Cardiac muscle cell (in vitro differentiated cells and primary cell): Measurements from ENCODE around the gene AIG1. TPM values are rescaled to one million over a fixed set of nuclear protein-coding genes. Genes with fewer than 3 reads are reported as not detected.

Experiments
- DNase-seq, 2 donors: peaks; one replicate each; pipeline versions ENCODE4 v3.0.0 to v3.0.0-alpha.2; 2010 to 2017; ENCODE audit warnings: low read depth in 1 of 2, low spot score in 1 of 2
- H3K27ac ChIP-seq: fragments of 200-600 bp; sonication (generic); 2 replicates; pipeline ENCODE4 v1.5.1; 2016
- H3K27me3 ChIP-seq: fragments of 200-600 bp; sonication (generic); 2 replicates; pipeline ENCODE4 v1.6.0; 2016; ENCODE audit warnings: control low read depth
- H3K36me3 ChIP-seq: fragments of 200-600 bp; sonication (generic); 2 replicates; pipeline ENCODE4 v1.5.1; 2016; ENCODE audit warnings: control low read depth
- H3K4me1 ChIP-seq: fragments of 200-600 bp; sonication (generic); 2 replicates; pipeline ENCODE4 v1.8.1; 2017; ENCODE audit warnings: low read depth, mild to moderate bottlenecking, mixed run types
- H3K4me3 ChIP-seq: fragments of 200-600 bp; sonication (generic); 2 replicates; pipeline ENCODE4 v1.5.1; 2016; ENCODE audit warnings: mild to moderate bottlenecking
- H3K9me3 ChIP-seq: fragments of 200-600 bp; sonication (generic); 2 replicates; pipeline ENCODE4 v1.5.1; 2017; ENCODE audit warnings: low read depth, mild to moderate bottlenecking, control low read depth
- polyA plus RNA-seq: library from polyadenylated mRNA; unstranded; fragments of >200 nt; fragmentation: Nextera tagmentation; extraction: Ambion mirVana; gene quantifications from 2 replicates; pipeline ENCODE4 v1.2.1, GENCODE V29; 2016
- total RNA-seq: library from RNA; depleted of rRNA; stranded (reverse); fragments of >200 nt; gene quantifications from 2 replicates; pipeline ENCODE4 v1.2.3, GENCODE V29; 2016
- TF ChIP-seq, protein P1 (sequence below): IDR thresholded peaks from 2 replicates; pipeline ENCODE4 v1.5.1; 2012; ENCODE audit warnings: low read depth, mild to moderate bottlenecking, low read length

Gene AIG1
- total and polyA plus RNA-seq, 2 experiments from 2014 or later: 35.9 to 55.4 TPM

DNA sequence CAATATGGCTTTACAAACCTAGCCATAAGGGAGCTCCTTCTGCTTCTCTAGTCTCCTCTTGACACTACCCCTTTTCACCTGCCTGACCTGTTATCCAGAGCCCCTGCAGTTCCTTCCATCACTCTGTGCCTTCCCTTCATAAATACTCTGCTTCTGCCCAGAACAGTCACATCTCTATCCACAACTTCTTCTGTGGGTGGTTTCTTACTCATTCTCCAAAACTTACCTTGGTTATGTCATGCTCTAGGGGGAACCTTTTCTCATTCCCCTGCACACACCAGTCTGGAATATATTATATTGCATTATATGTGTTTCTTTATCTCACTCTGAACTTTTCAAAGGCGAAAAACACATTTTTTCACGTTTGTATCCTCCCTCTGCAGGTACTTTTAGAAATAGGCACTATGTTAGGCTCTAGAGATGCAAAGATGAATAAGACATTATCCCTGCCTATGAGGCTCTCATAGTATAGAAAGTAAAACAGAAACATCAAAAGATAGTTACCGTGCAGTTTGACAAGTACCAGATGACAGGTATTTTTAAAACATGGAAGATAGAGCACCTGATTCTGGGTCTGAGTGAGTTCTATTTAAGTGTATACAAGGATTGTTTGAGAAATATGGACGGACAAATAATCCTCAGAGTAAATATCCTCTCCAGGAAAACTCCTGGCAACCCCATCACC is 51.5 kb downstream of the AIG1 start:
- DNase-seq: no peak
- no peaks in the 10 kb centered on the region for H3K9me3 ChIP-seq
- TF ChIP-seq, protein P1, sequence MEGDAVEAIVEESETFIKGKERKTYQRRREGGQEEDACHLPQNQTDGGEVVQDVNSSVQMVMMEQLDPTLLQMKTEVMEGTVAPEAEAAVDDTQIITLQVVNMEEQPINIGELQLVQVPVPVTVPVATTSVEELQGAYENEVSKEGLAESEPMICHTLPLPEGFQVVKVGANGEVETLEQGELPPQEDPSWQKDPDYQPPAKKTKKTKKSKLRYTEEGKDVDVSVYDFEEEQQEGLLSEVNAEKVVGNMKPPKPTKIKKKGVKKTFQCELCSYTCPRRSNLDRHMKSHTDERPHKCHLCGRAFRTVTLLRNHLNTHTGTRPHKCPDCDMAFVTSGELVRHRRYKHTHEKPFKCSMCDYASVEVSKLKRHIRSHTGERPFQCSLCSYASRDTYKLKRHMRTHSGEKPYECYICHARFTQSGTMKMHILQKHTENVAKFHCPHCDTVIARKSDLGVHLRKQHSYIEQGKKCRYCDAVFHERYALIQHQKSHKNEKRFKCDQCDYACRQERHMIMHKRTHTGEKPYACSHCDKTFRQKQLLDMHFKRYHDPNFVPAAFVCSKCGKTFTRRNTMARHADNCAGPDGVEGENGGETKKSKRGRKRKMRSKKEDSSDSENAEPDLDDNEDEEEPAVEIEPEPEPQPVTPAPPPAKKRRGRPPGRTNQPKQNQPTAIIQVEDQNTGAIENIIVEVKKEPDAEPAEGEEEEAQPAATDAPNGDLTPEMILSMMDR: no peak
- no peaks in the 10 kb centered on the region for H3K36me3 ChIP-seq
- H3K4me3 ChIP-seq: no peak overlapping the region
- no peaks in the 10 kb centered on the region for H3K27me3 ChIP-seq
- no peak overlapping the region for H3K27ac ChIP-seq
- no peaks in the 10 kb centered on the region for H3K4me1 ChIP-seq

DNA sequence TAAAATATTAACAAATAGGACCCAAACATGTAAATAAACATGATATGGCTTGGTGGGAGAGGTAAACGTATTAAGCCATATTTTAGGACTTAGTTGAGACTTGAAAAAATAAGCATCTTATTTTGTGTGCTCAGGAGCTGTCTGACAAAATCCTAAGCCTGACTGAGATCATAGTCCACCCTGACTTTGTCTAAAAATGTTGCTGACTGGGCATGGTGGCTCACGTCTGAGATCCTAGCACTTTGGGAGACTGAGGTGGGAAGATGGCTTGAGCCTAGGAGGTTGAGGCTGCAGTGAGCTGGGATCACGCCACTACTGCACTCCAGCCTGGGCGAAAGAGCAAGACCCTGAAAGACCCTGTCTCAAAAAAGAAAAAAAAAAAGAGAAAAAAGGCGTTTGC is 52.1 kb downstream of the AIG1 start:
- H3K36me3 ChIP-seq: no peaks in the 10 kb centered on the region
- DNase-seq: no peak

DNA sequence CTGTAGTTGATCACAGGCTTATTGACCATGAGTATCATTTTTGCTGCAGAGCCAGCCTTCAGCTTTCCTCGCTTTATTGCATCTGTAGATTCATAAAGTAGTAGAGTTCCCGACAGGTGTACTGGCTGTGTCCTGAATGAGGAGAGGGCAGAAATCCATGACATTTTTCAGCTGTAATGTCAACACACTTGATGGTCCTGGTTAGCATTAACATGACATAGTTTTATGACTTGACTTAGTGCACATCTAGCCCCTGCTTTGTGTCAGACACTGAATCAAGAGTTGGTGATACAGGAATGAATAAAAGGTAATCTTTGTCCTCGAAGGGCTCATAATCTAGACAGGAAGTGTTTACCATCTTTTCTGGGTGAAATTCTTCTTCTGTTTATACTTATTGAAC is 55.0 kb downstream of the AIG1 start:
- Histone ChIP-seq H3K9me3 (no peaks in the 10 kb centered on the region), H3K27ac (no peak overlapping the region), H3K4me3 (no peak overlapping the region), H3K4me1 (no peaks in the 10 kb centered on the region), H3K36me3 (no peaks in the 10 kb centered on the region), H3K27me3 (no peaks in the 10 kb centered on the region)
- no peak for DNase-seq
- TF ChIP-seq, protein P1: no peak

More for the DNA sequence above, 52.1 kb downstream of the AIG1 start:
- Histone ChIP-seq H3K27ac (no peak overlapping the region), H3K27me3 (no peaks in the 10 kb centered on the region), H3K4me1 (no peaks in the 10 kb centered on the region), H3K4me3 (no peak overlapping the region), H3K9me3 (no peaks in the 10 kb centered on the region)
- TF ChIP-seq, protein P1: no peak

DNA sequence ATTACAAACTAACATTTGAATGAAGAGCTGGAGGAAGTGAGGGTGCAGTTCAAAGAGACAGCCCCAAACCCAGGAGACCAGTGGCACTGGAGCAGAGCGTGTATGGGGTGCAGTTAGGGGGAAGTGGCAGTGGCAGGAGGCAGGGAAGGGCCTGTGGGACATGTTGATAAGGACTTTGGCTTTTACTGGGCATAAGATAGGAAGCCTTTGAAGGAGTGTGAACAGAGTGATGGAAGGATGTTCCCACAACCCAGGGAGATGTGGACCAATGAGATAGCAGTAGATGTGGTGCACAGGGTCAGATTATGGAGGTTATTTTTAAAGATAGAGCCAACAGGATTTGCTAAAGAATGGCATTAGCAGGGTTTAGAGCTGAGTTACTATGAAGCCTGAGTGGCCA is 56.4 kb downstream of the AIG1 start:
- no peaks in the 10 kb centered on the region for H3K9me3 ChIP-seq
- no peaks in the 10 kb centered on the region for H3K4me1 ChIP-seq
- H3K27ac ChIP-seq: no peak overlapping the region
- TF ChIP-seq, protein P1: no peak
- no peaks in the 10 kb centered on the region for H3K36me3 ChIP-seq
- no peaks in the 10 kb centered on the region for H3K27me3 ChIP-seq
- no peak overlapping the region for H3K4me3 ChIP-seq
- no peak for DNase-seq

DNA sequence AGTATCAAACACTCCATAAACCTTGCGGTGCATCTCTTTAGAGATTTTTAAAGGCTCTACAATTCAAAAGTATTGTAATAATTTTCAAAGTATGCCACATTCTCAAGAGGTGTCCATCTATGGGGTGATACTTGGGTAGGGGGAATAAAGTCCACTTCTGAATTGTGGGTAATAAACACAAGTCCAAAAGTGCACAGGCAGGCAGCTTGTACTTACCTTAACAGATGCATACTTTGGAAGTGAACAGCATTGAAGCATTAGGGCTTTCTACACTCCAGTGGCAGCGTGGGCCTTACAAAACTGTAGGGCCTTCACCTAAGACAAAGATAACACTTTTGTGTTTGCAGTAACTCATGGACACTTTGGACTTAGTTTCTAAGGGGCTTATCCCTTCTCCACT is 58.6 kb downstream of the AIG1 start:
- TF ChIP-seq, protein P1: no peak
- Histone ChIP-seq H3K27ac (no peak overlapping the region), H3K36me3 (no peaks in the 10 kb centered on the region), H3K4me3 (no peak overlapping the region), H3K4me1 (no peaks in the 10 kb centered on the region), H3K27me3 (no peaks in the 10 kb centered on the region), H3K9me3 (no peaks in the 10 kb centered on the region)
- no peak for DNase-seq
